Skeletal muscle tissue (tissue), 4 donors: Measurements from ENCODE around the gene KRT75. TPM values are rescaled to one million over a fixed set of nuclear protein-coding genes. Genes with fewer than 3 reads are reported as not detected.

Experiments
- H3K27ac ChIP-seq: one replicate; pipeline ENCODE4 v1.7.0; 2013; ENCODE audit warnings: mild to moderate bottlenecking, low read depth, low read length, inconsistent platforms
- H3K27me3 ChIP-seq, 3 donors: one replicate each; pipeline ENCODE4 v1.7.0; 2013; ENCODE audit warnings: low read length in 3 of 3; ENCODE audit not compliant: control insufficient read depth in 3 of 3, insufficient read depth in 3 of 3
- H3K36me3 ChIP-seq, 3 donors: one replicate each; pipeline ENCODE4 v1.7.0; 2013; ENCODE audit warnings: low read length in 3 of 3; ENCODE audit not compliant: control insufficient read depth in 3 of 3, insufficient read depth in 3 of 3
- H3K4me1 ChIP-seq, 3 donors: one replicate each; pipeline ENCODE4 v1.7.0; 2013; ENCODE audit warnings: low read length in 3 of 3, mild to moderate bottlenecking in 3 of 3; ENCODE audit not compliant: control insufficient read depth in 3 of 3, insufficient read depth in 3 of 3
- H3K4me3 ChIP-seq, 3 donors: one replicate each; pipeline ENCODE4 v1.7.0; 2013; ENCODE audit warnings: low read length in 3 of 3
- H3K9ac ChIP-seq, 3 donors: one replicate each; pipeline ENCODE4 v1.7.0; 2013; ENCODE audit warnings: low read length in 3 of 3, mild to moderate bottlenecking in 3 of 3, moderate library complexity in 2 of 3, low read depth in 1 of 3
- H3K9me3 ChIP-seq, 3 donors: one replicate each; pipeline ENCODE4 v1.7.0; 2013; ENCODE audit warnings: low read length in 3 of 3; ENCODE audit not compliant: control insufficient read depth in 3 of 3
- total RNA-seq: library from RNA; depleted of rRNA; stranded (reverse); fragments of >200 nt; gene quantifications from one replicate; pipeline ENCODE4 v1.2.3, GENCODE V29; 2014
- donor health status: Osteomylitis.

KRT75 gene
- not detected for total RNA-seq

DNA sequence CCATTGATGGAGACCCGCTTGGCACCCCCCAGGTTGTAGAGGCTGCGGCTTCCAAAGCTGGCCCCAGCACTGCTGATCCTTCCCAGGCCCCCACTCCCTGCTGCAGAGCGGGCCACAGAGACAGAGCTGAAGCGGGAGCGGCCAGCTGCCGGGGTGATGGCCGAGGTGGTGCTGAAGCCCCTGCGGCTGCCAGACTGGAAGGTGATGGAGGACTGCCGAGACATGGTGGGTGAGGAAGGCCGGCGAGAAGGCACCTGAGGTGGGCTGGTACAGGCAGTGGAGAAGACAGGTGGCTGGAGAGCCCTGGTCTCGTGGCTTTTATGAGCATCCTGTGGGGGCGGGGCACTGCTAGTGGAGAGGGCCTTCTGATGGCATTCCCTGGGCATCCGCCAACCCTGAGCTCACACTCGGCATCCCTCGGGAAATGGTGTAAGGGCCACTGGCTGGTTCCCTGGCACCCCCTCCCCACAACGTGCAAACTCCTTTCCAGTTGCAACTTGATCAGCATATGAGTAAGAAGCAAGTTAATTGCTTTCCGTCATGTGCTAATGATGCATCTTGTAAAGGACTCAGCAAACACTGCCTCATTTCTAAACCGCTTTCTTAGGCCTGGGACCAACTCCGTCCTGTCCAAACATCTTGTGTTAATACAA lies at the start of gene KRT75:
KRT75 (minus strand) TSS at position 291 of the 653 bp plus-strand sequence; CDS start at position 224, 67 bp downstream.
- Histone ChIP-seq H3K27me3 (peaks cover 26 to 53% (median 43%) of the 10 kb centered on the region in 3 donors), H3K27ac (no peak within 1 kb of the TSS), H3K4me1 (no peaks in the 10 kb centered on the region), H3K9me3 (no peaks in the 10 kb centered on the region), H3K4me3 (no peak within 1 kb of the TSS), H3K9ac (no peak within 1 kb of the TSS), H3K36me3 (no peaks in the 10 kb centered on the region)

DNA sequence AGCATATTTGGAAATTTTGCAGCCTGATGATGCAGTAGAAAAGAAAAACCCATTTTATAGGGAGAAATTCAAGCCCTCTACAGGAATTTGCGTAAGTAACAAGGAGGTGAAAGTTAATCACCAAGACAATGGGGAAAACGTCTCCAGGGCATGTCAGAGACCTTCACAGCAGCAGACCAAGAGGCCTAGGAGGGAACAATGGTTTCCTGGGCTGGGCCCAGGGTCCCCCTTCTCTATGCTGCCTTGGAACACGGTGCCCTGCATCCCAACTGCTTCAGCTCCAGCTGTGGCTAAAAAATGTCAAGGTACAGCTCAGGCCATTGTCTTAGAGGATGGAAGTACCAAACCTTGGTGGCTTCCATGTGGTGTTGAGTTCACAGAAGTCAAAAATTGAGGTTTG lies 45.9 kb upstream of the KRT75 start:
- Histone ChIP-seq H3K9ac (no peak overlapping the region), H3K4me1 (no peaks in the 10 kb centered on the region), H3K4me3 (no peak overlapping the region), H3K27me3 (peaks cover 0 to 5% (median 0%) of the 10 kb centered on the region in 3 donors), H3K36me3 (no peaks in the 10 kb centered on the region), H3K27ac (no peak overlapping the region), H3K9me3 (no peaks in the 10 kb centered on the region)

DNA sequence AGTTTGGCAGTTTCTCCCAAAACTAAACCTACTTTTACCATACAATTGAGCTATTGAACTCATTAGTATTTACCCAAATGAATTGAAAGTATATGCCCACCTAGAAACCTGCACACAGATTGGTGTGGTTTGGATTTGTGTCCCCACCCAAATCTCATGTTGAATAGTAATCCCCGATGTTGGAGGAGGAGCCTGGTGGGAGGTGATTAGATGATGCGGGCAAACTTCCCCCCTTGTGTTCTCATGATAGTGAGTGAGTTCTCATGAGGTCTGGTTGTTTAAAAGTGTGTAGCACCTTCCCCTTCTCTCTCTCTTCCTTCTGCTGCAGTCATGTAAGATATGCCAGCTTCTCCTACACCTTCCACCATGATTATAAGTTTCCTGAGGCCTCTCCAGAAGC lies 43.5 kb upstream of the KRT75 start:
- Histone ChIP-seq H3K27ac (no peak overlapping the region), H3K9ac (no peak overlapping the region), H3K4me3 (no peak overlapping the region)

DNA sequence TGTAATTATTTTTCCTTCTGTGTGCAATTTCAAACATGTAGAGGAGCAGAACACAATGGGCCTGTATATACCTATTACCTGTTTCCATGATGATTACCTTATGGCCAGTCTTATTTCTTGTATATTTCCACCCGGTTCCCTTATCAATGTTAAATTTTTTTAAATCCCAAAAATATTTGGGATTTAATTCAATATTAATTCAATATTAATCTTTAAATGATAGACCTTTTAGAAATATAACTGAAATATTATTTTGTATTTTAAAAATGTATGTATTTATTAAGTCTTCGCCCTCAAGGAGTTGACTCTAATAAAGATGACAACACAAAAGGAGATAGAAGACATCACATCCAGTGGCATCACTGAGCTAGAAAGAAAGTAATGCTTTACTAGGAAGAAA lies 40.0 kb upstream of the KRT75 start:
- Histone ChIP-seq H3K36me3 (no peaks in the 10 kb centered on the region), H3K4me3 (no peak overlapping the region), H3K4me1 (no peaks in the 10 kb centered on the region), H3K27me3 (peaks cover 0 to 4% (median 0%) of the 10 kb centered on the region in 3 donors), H3K27ac (no peak overlapping the region), H3K9ac (no peak overlapping the region), H3K9me3 (no peaks in the 10 kb centered on the region)

More for the DNA sequence above, 43.5 kb upstream of the KRT75 start:
- no peaks in the 10 kb centered on the region for H3K36me3 ChIP-seq
- no peaks in the 10 kb centered on the region for H3K9me3 ChIP-seq
- H3K27me3 ChIP-seq = peaks cover 0 to 8% (median 0%) of the 10 kb centered on the region in 3 donors
- H3K4me1 ChIP-seq = no peaks in the 10 kb centered on the region

DNA sequence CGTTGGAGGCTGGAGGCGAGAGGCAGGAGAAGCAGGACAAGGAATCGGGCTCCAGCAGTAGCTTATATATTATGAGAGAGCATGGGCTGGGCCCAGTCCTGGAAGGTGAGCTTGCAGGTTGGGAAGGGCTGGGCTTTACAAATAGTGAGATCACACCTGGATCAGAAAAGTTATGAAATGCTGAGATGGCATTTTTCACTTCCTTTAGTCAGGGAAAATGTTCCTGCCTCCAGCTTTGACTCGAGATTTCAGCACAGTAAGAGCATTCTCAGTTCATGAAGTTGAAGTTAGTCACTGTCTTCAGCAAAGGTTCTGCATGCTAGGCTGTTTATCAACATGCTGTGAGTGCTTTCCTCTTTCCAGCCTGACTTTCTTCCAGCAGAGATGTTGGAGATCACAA lies 39.6 kb upstream of the KRT75 start, which contains the start of gene KRT6C:
KRT6C (minus strand) TSS at position 38 of the 400 bp plus-strand sequence. CDS start 68 bp downstream, outside the sequence.
- no peaks in the 10 kb centered on the region for H3K36me3 ChIP-seq
- peaks cover 0 to 8% (median 0%) of the 10 kb centered on the region in 3 donors for H3K27me3 ChIP-seq
- H3K27ac ChIP-seq = no peak within 1 kb of the TSS
- H3K4me3 ChIP-seq = no peak within 1 kb of the TSS
- no peak within 1 kb of the TSS for H3K9ac ChIP-seq
- H3K9me3 ChIP-seq = no peaks in the 10 kb centered on the region
- no peaks in the 10 kb centered on the region for H3K4me1 ChIP-seq

DNA sequence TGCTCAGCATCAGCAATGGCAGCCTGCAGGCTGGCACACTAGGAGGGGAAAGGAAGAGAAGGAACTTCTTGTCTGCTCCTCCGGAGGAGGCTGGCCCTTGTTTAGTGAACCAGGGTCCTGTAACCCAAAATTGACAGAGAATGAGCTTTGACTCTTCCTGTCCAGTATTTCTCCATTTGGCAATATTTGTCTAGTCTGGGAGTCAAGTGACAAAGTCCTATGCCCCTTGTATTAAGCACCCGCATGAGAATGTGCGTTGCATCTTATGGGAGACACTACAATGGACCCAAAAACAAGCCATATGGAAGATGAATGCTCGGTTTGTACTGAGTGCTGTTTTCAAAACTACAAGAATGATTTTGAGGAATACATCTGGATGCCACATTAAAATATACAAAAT lies 35.7 kb upstream of the KRT75 start:
- H3K4me3 ChIP-seq = no peak overlapping the region
- H3K9me3 ChIP-seq = no peaks in the 10 kb centered on the region
- H3K27ac ChIP-seq = no peak overlapping the region
- no peaks in the 10 kb centered on the region for H3K4me1 ChIP-seq
- peaks cover 0 to 12% (median 0%) of the 10 kb centered on the region in 3 donors for H3K27me3 ChIP-seq
- H3K36me3 ChIP-seq = no peaks in the 10 kb centered on the region
- H3K9ac ChIP-seq = no peak overlapping the region

DNA sequence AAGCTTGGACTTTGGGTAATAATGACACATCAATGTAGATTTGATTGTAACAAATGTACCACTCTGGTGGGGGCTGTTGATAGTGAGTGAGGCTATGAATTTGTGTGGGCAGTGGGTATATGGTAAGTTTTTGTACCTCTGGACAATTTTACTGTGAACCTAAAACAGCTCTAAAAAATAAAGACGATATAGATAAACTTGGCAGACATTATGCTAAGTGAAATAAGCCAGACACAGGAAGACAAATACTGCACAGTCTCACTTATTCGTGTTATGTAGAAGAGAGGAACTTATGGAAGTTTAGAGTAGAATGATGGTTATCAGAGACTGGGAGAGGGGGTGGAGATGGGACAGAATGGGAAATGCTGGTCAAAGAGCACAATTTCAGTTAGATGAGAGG lies 30.7 kb upstream of the KRT75 start:
- no peaks in the 10 kb centered on the region for H3K4me1 ChIP-seq
- no peaks in the 10 kb centered on the region for H3K36me3 ChIP-seq
- no peak overlapping the region for H3K4me3 ChIP-seq
- no peak overlapping the region for H3K27ac ChIP-seq
- H3K9ac ChIP-seq = no peak overlapping the region
- H3K9me3 ChIP-seq = no peaks in the 10 kb centered on the region
- peaks cover 0 to 11% (median 0%) of the 10 kb centered on the region in 3 donors for H3K27me3 ChIP-seq

DNA sequence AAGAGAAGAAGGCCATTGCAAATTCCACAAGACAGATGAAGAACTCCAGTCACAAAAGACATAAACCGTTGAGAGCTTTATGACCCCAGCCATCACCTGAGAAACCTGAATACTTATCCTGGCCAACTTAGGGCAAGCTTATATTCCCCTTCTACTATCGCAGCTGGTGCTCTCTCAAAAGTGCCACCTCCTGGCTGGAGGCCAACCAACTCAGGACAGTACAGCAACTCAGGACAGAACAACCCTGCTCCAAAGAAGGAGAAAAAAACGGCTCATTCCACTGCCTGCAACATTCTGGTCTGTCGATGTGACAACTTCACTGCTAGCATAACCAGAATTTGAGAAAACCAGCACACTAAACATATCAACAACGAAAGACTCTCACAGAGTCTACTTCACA lies 27.5 kb upstream of the KRT75 start:
- Histone ChIP-seq H3K4me1 (no peaks in the 10 kb centered on the region), H3K36me3 (no peaks in the 10 kb centered on the region), H3K9ac (no peak overlapping the region), H3K4me3 (no peak overlapping the region), H3K27ac (no peak overlapping the region), H3K9me3 (no peaks in the 10 kb centered on the region), H3K27me3 (peaks cover 0 to 3% (median 0%) of the 10 kb centered on the region in 3 donors)

DNA sequence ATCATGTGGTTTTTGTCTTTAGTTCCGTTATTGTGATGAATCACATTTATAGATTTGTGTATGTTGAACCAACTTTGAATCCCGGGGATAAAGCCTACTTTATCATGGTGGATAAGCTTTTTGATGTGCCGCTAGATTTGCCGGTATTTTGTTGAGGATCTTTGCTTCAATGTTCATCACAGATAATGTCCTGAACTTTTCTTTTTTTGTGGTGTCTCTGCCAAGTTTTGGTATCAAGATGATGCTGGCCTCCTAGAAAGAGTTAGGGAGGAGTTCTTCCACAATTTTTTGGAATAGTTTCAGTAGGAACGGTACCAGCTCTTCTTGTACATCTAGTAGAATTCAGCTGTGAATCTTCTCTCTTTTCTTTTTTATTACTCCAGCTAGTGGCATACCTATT lies 24.7 kb upstream of the KRT75 start:
- H3K27ac ChIP-seq = no peak overlapping the region
- H3K4me3 ChIP-seq = no peak overlapping the region
- no peaks in the 10 kb centered on the region for H3K9me3 ChIP-seq
- H3K4me1 ChIP-seq = no peaks in the 10 kb centered on the region
- H3K9ac ChIP-seq = no peak overlapping the region
- peaks cover 0 to 3% (median 0%) of the 10 kb centered on the region in 3 donors for H3K27me3 ChIP-seq
- no peaks in the 10 kb centered on the region for H3K36me3 ChIP-seq

DNA sequence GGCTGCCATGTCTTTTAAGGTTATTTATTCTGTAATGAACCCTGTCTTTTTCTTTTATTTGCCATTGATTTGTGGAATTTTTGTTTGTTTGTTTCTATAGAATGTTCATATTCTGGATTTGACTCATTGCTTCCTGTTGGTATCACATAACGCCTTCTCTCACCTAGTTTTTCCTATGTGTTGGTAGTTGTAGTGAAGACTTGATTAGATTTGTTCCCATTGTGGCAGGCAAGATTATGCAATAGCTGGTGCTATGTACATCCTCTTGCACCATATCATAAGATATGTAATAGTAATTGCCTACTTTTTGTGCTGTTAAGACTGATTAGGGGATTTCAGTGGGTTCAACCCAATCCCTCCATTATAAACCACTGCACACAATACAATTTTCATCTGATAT lies 21.6 kb upstream of the KRT75 start:
- H3K36me3 ChIP-seq = no peaks in the 10 kb centered on the region
- no peaks in the 10 kb centered on the region for H3K9me3 ChIP-seq
- no peak overlapping the region for H3K9ac ChIP-seq
- no peak overlapping the region for H3K4me3 ChIP-seq
- no peak overlapping the region for H3K27ac ChIP-seq
- H3K27me3 ChIP-seq = peaks cover 0 to under 1% (median 0%) of the 10 kb centered on the region in 3 donors
- no peaks in the 10 kb centered on the region for H3K4me1 ChIP-seq
